ENCODE results near the gene TMEM132A. TPM values are rescaled to one million over a fixed set of nuclear protein-coding genes. Genes with fewer than 3 reads are reported as not detected.

The TMEM132A gene
- total and polyA plus RNA-seq, 2 of the 13 experiments (the other 11 are each of a cell fraction or from before 2014, with no cell fraction given): 11.1 to 32.9 TPM

- TF ChIP-seq FOXO1 (CRISPR knock-in tag; IDR thresholded peaks at IDR 0.05) (0 out of 2 replicates have a peak, but pooled peaks have one; percentile 31), SCMH1 (CRISPR knock-in tag; IDR thresholded peaks at IDR 0.05; ENCODE audit: borderline replicate concordance) (no peak), HOXA5 (CRISPR knock-in tag; IDR thresholded peaks at IDR 0.05) (peak; percentile 70; the same call in 1 of the 2 replicates), ZNF7 (CRISPR knock-in tag; IDR thresholded peaks at IDR 0.05) (no peak), SMYD3 (CRISPR knock-in tag; IDR thresholded peaks at IDR 0.05) (no peak), ZBTB4 (CRISPR knock-in tag; IDR thresholded peaks at IDR 0.05; ENCODE audit: borderline replicate concordance) (no peak), ZNF800 (CRISPR knock-in tag; IDR thresholded peaks at IDR 0.05) (peak; percentile 30; the same call in 1 of the 2 replicates), ZNF432 (CRISPR knock-in tag; IDR thresholded peaks at IDR 0.05; ENCODE audit: borderline replicate concordance) (no peak), MLLT10 (CRISPR knock-in tag; IDR thresholded peaks at IDR 0.05) (no peak), ZNF335 (CRISPR knock-in tag; IDR thresholded peaks at IDR 0.05) (no peak), YY1 (IDR thresholded peaks at IDR 0.05; ENCODE audit: insufficient read depth, insufficient replicate concordance, low read depth, low read length) (no peak), HOXD1 (CRISPR knock-in tag; IDR thresholded peaks at IDR 0.05) (no peak), ZNF326 (CRISPR knock-in tag; IDR thresholded peaks at IDR 0.05; ENCODE audit: borderline replicate concordance) (no peak), PRPF4 (IDR thresholded peaks at IDR 0.05; ENCODE audit: low read depth, low read length, poor library complexity, severe bottlenecking) (no peak), ZSCAN9 (CRISPR knock-in tag; IDR thresholded peaks at IDR 0.05; ENCODE audit: borderline replicate concordance) (no peak), DDIT3 (CRISPR knock-in tag; IDR thresholded peaks at IDR 0.05) (no peak), NFIC (IDR thresholded peaks at IDR 0.05; ENCODE audit: low read length) (no peak), STAT5B (CRISPR knock-in tag; IDR thresholded peaks at IDR 0.05) (no peak)
- TF ChIP-seq, protein P1, sequence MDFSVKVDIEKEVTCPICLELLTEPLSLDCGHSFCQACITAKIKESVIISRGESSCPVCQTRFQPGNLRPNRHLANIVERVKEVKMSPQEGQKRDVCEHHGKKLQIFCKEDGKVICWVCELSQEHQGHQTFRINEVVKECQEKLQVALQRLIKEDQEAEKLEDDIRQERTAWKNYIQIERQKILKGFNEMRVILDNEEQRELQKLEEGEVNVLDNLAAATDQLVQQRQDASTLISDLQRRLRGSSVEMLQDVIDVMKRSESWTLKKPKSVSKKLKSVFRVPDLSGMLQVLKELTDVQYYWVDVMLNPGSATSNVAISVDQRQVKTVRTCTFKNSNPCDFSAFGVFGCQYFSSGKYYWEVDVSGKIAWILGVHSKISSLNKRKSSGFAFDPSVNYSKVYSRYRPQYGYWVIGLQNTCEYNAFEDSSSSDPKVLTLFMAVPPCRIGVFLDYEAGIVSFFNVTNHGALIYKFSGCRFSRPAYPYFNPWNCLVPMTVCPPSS (IDR thresholded peaks at IDR 0.05): no peak
- TF ChIP-seq, protein P2, sequence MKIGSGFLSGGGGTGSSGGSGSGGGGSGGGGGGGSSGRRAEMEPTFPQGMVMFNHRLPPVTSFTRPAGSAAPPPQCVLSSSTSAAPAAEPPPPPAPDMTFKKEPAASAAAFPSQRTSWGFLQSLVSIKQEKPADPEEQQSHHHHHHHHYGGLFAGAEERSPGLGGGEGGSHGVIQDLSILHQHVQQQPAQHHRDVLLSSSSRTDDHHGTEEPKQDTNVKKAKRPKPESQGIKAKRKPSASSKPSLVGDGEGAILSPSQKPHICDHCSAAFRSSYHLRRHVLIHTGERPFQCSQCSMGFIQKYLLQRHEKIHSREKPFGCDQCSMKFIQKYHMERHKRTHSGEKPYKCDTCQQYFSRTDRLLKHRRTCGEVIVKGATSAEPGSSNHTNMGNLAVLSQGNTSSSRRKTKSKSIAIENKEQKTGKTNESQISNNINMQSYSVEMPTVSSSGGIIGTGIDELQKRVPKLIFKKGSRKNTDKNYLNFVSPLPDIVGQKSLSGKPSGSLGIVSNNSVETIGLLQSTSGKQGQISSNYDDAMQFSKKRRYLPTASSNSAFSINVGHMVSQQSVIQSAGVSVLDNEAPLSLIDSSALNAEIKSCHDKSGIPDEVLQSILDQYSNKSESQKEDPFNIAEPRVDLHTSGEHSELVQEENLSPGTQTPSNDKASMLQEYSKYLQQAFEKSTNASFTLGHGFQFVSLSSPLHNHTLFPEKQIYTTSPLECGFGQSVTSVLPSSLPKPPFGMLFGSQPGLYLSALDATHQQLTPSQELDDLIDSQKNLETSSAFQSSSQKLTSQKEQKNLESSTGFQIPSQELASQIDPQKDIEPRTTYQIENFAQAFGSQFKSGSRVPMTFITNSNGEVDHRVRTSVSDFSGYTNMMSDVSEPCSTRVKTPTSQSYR (CRISPR knock-in tag; IDR thresholded peaks at IDR 0.05; ENCODE audit: borderline replicate concordance): peak; percentile 33; the same call in 1 of the 2 replicates
Observed at GRCh38 chr11:60924110-60924905, at the start of gene TMEM132A (continued).
